ENCODE data around the gene ADAM10.

ADAM10 gene

DNA sequence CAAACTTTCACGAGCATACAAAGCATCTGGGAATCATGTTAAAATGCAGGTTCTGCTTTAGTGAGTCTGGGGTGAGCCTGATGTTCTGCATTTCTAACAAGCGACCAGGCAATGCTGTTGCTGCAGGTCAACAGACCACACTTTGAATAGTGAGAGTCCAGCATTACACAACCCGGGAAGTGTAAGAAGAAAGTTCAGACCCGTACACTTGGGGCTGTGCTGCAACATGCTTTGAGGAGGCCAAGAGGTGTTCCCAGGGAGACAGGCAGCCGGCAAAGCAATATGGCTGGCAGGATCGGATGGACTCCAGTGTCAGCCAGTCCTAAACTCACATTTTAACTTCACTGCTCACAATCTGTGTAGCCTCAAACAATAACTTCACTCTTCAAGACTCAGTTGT lies 183.5 kb downstream of the ADAM10 start:
- Mint-ChIP-seq H3K9me3 (peaks cover 4% of the 10 kb centered on the region), H3K4me3 (no peak overlapping the region), H3K4me1 (ENCODE audit: low read depth) (peaks cover 10% of the 10 kb centered on the region), H3K27ac (no peak overlapping the region), H3K36me3 (ENCODE audit: low read depth) (peaks cover 5% of the 10 kb centered on the region), H3K27me3 (ENCODE audit: low read depth) (no peaks in the 10 kb centered on the region)

DNA sequence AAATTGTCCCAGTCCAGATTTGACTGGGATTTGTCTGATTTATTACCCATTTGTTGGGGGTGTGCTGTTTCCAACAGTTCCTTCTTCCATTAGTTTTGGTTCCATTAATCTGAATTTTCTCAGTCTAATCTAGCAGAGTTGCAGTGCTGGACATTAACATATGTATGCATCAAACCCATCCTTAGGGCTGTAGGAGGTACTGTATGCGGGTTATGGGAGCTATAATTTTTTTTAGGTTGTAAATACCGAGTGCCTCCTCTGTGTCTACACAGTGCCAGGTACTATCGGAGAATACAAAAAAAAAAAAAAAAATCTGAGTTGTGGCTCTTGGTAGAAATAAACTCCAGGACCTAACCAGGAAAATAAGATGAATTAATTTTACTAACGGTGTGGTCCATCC lies 183.9 kb downstream of the ADAM10 start:
- Mint-ChIP-seq H3K27ac (no peak overlapping the region), H3K36me3 (ENCODE audit: low read depth) (peaks cover 5% of the 10 kb centered on the region), H3K4me1 (ENCODE audit: low read depth) (peaks cover 10% of the 10 kb centered on the region), H3K9me3 (peaks cover 4% of the 10 kb centered on the region), H3K27me3 (ENCODE audit: low read depth) (no peaks in the 10 kb centered on the region), H3K4me3 (no peak overlapping the region)

DNA sequence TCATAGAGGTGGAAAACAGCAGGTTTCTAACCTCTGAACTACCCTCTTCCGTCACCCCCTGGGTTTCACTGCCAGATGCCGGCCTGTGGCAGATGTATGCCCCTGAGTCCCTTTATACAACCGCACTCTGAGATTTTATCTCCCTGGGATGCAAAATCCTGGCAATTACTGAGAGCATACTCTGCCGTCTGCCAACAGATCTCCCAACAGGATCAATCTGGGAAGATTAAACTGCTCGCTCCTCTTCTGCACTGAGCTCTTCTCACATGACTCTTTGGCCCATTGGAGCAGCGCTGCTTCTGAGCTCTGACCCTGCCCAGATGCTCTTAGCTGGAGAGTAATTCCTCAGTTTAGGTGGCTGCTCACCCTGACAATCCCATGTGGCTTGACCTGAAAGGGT lies 184.5 kb downstream of the ADAM10 start:
- Mint-ChIP-seq H3K36me3 (ENCODE audit: low read depth) (peaks cover 5% of the 10 kb centered on the region), H3K4me1 (ENCODE audit: low read depth) (peaks cover 10% of the 10 kb centered on the region), H3K9me3 (peaks cover 4% of the 10 kb centered on the region), H3K27me3 (ENCODE audit: low read depth) (no peaks in the 10 kb centered on the region), H3K27ac (no peak overlapping the region), H3K4me3 (no peak overlapping the region)

DNA sequence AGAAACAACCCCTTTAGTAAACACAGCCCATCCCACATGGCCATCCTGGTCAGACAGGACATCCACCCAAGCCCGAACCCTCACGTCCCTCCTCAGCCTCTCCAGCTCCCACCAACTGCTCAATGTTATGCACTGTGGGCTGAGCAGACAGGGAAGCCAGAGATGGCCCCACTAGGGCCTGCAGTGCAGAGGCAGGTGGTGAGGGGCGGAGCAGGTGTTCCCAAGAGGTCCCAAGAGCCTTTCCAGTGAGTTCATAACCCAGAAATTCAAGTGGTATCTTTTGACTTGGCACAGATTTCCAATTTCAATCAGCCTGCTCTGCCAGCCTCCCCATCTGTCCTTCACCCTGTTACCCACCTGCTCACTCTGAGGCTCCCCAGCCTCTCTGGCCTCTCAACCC lies 187.4 kb downstream of the ADAM10 start:
- no peaks in the 10 kb centered on the region for H3K4me1 Mint-ChIP-seq (ENCODE audit: low read depth)
- no peaks in the 10 kb centered on the region for H3K27me3 Mint-ChIP-seq (ENCODE audit: low read depth)
- no peak overlapping the region for H3K27ac Mint-ChIP-seq
- H3K4me3 Mint-ChIP-seq: no peak overlapping the region
- H3K36me3 Mint-ChIP-seq (ENCODE audit: low read depth): peaks cover 2% of the 10 kb centered on the region
- no peaks in the 10 kb centered on the region for H3K9me3 Mint-ChIP-seq

DNA sequence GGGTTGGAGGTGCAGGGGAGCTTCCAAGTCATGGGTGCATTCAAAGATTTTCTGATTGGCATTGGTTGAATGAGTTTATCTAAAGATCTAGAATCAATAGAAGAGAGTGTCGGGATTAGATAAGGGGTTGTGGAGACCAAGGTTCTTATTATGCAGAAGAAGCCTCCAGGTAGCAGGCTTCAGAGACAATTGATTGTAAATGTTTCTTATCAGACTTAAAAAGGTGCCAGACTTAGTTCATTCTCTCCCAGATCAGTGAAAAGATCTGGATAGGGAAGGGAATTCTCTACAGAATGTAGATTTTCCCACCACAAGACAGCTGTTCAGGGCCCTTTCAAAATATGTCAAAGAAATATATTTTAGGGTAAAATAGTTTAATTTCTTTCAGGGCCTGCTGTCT lies 188.2 kb downstream of the ADAM10 start:
- Mint-ChIP-seq H3K4me3 (no peak overlapping the region), H3K27ac (no peak overlapping the region), H3K27me3 (ENCODE audit: low read depth) (no peaks in the 10 kb centered on the region), H3K9me3 (no peaks in the 10 kb centered on the region), H3K4me1 (ENCODE audit: low read depth) (no peaks in the 10 kb centered on the region), H3K36me3 (ENCODE audit: low read depth) (peaks cover 2% of the 10 kb centered on the region)

DNA sequence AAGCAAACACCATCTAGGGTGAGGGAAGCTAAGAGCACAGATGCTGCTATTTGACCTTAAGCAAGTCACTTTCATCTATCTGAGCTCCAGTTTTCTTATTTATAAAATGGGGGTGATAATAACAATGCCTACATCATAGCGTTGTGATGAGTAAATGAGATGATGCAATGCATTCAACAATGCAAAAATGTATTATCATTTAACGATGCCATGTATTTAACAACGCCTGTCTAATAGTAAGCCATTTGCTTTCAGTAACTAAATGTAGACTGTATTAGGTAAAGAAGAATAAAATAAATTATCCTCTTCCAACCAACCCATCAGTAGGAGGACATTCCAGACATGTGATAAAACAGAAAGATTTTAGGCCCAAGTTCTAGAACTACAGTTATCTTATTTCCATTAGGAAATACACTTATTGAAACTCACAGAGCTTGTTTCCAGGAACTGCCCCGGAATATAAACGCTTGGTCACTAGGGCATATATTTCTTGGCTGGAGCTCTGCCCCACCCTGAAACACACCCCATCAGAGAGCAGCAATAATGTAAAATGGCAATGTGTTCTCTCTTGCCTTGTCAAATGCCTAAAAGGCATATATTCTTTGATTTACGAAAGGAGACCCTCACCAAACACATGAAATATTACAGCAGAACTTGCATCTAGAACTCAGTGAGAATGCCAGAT lies 189.5 kb downstream of the ADAM10 start:
- Mint-ChIP-seq H3K27me3 (ENCODE audit: low read depth) (peaks cover 1% of the 10 kb centered on the region), H3K4me3 (no peak overlapping the region), H3K27ac (no peak overlapping the region), H3K9me3 (no peaks in the 10 kb centered on the region), H3K4me1 (ENCODE audit: low read depth) (no peaks in the 10 kb centered on the region), H3K36me3 (ENCODE audit: low read depth) (peaks cover 2% of the 10 kb centered on the region)

DNA sequence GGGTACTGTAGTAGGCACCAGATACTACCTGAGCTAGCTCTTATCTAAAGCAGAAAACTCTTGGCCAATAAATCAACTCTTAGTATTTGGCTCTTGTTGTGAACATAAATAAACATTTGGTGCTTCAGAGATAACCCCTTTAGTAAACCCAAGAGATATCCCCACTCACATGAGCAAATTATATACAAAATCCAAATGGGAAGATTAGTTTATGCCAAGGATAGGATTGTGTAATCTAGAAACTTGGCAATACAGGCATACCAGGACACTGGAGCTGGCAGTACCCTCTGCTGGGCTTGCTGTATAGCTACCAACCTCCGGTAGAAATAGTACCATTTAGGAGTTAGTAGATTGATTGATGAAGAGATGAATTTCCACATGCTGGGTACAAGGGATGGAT lies 190.7 kb downstream of the ADAM10 start:
- peaks cover 3% of the 10 kb centered on the region for H3K4me1 Mint-ChIP-seq (ENCODE audit: low read depth)
- H3K27me3 Mint-ChIP-seq (ENCODE audit: low read depth): peaks cover 5% of the 10 kb centered on the region
- no peak overlapping the region for H3K27ac Mint-ChIP-seq
- H3K4me3 Mint-ChIP-seq: no peak overlapping the region
- peaks cover 2% of the 10 kb centered on the region for H3K36me3 Mint-ChIP-seq (ENCODE audit: low read depth)
- H3K9me3 Mint-ChIP-seq: no peaks in the 10 kb centered on the region

DNA sequence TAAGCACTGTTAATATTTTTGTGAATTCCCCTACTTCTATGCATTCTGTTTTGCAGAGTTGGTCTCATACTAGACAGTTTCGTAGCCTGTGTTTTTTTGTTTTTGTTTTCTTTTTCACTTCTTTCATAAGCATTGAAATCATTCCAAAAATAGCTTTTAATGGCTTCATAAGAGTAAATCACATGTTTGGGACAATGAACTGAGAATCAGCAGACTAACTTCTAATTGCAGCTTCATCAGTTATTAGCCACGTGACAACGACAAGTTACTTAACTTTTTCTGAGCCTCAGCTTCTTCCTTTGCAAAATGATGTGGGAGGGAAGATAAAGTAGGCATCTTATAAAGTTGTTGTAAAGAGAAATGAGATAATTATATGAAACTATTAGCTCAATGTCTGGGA lies 193.0 kb downstream of the ADAM10 start:
- no peak overlapping the region for H3K4me3 Mint-ChIP-seq
- no peak overlapping the region for H3K27ac Mint-ChIP-seq
- H3K36me3 Mint-ChIP-seq (ENCODE audit: low read depth): peaks cover under 1% of the 10 kb centered on the region
- peaks cover 5% of the 10 kb centered on the region for H3K27me3 Mint-ChIP-seq (ENCODE audit: low read depth)
- H3K4me1 Mint-ChIP-seq (ENCODE audit: low read depth): peaks cover 17% of the 10 kb centered on the region
- H3K9me3 Mint-ChIP-seq: no peaks in the 10 kb centered on the region

DNA sequence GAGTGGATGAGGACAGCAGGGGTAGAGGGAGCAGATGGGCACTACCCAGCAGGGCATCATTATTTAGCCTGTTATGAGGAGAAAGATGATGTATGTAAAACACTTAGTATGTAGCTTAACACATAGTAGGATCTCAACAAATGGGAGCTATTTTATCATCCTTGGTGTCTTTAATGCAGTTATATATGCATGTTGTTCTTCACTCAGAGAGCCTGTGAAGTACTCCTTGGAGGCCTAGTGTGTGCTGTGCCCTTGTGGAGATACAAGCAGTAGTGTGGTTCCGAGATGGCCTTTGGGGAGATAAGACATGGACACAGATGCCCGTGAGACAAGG lies 193.5 kb downstream of the ADAM10 start:
- peaks cover 22% of the 10 kb centered on the region for H3K4me1 Mint-ChIP-seq (ENCODE audit: low read depth)
- peaks cover 5% of the 10 kb centered on the region for H3K36me3 Mint-ChIP-seq (ENCODE audit: low read depth)
- no peak overlapping the region for H3K4me3 Mint-ChIP-seq
- peaks cover 5% of the 10 kb centered on the region for H3K27me3 Mint-ChIP-seq (ENCODE audit: low read depth)
- no peak overlapping the region for H3K27ac Mint-ChIP-seq
- H3K9me3 Mint-ChIP-seq: no peaks in the 10 kb centered on the region

DNA sequence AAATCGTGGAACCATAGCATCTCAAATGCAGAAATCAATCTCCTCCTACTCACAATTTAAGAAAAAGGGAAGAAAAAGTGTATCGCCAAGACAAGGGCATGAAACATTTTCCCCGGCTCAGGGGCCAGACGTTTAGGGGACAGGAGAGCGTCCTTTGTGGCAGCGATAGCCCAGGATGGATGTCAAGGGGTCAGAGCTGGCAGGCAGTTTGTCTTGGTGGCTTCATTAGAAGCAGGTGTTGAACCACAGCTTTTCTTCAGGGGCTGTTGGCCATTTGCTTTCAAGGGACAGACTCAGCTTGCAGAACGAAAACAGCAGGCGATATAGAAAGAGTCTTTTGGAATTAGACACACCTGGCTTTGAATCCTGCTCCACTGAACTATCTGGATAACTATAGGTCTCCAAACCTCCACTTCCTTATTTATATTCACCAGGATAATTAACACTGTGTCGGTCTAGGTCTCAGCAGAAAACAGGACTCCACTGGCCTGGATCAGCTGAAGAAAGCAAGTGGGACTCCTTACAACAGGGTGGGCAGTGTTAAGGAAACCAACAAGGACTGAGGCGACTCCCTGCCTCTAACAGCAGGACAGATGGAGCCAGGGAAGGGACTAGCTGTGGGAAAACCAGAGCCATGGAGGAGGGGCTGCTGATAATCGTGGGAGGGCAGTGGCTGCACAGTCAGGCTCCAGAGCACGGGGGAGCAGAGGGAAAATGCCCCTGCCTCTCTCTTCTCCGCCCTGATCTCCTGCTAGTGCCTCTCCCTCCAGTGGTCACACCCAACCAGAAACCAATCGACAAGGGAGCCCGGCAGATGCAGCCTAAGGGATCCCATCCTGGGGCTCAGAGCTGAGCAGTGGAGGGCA lies 194.1 kb downstream of the ADAM10 start:
- peaks cover 28% of the 10 kb centered on the region for H3K4me1 Mint-ChIP-seq (ENCODE audit: low read depth)
- H3K9me3 Mint-ChIP-seq: no peaks in the 10 kb centered on the region
- H3K27ac Mint-ChIP-seq: no peak overlapping the region
- peaks cover 6% of the 10 kb centered on the region for H3K36me3 Mint-ChIP-seq (ENCODE audit: low read depth)
- H3K4me3 Mint-ChIP-seq: no peak overlapping the region
- peaks cover 5% of the 10 kb centered on the region for H3K27me3 Mint-ChIP-seq (ENCODE audit: low read depth)

DNA sequence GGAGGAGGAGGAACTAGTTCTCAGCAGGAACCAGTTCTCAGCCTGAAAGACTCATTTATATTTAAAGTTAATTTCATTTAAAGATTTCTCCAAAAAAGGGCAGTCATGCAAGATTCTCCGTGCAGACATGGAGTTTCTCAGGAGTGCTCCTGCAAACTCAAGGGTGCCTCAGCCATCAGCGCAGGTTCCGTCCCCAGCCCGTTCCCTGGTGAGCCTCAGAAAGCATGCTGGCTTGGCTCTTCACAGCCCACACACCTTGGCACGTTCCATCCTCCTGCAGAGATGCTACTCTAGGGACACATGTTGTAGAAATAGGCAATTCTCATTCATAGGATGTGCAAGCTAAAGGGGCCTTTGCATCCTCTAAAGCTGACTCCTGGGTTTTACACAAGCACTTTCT lies 194.7 kb downstream of the ADAM10 start:
- Mint-ChIP-seq H3K4me3 (no peak overlapping the region), H3K36me3 (ENCODE audit: low read depth) (peaks cover 11% of the 10 kb centered on the region), H3K27me3 (ENCODE audit: low read depth) (peaks cover 5% of the 10 kb centered on the region), H3K4me1 (ENCODE audit: low read depth) (peaks cover 35% of the 10 kb centered on the region), H3K27ac (no peak overlapping the region), H3K9me3 (no peaks in the 10 kb centered on the region)

DNA sequence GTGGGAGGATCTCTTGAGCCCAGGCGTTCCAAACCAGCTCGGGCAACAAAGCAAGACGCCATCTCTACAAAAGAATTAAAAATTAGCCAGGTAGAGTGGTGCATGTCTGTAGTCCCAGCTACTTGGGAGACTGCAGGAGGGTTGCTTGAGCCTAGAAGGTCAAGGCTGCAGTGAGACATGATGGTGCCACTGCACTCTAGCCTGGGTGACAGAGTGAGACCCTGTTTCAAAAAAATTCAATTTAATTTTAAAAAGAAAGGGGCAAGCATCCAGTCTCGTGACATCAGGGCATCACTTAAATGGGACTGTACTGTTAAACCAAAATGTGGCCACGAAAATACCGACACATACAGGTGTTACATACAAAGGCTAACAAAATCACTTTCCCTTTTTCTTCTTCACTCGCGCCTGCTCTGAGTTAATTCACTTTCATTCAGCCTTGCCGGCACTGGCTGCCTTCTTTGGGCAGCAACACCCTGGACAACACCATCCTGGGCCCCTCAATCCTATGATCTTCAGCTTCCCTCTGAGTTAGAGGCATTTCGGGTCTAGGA lies 196.1 kb downstream of the ADAM10 start:
- H3K27me3 Mint-ChIP-seq (ENCODE audit: low read depth): peaks cover 5% of the 10 kb centered on the region

DNA sequence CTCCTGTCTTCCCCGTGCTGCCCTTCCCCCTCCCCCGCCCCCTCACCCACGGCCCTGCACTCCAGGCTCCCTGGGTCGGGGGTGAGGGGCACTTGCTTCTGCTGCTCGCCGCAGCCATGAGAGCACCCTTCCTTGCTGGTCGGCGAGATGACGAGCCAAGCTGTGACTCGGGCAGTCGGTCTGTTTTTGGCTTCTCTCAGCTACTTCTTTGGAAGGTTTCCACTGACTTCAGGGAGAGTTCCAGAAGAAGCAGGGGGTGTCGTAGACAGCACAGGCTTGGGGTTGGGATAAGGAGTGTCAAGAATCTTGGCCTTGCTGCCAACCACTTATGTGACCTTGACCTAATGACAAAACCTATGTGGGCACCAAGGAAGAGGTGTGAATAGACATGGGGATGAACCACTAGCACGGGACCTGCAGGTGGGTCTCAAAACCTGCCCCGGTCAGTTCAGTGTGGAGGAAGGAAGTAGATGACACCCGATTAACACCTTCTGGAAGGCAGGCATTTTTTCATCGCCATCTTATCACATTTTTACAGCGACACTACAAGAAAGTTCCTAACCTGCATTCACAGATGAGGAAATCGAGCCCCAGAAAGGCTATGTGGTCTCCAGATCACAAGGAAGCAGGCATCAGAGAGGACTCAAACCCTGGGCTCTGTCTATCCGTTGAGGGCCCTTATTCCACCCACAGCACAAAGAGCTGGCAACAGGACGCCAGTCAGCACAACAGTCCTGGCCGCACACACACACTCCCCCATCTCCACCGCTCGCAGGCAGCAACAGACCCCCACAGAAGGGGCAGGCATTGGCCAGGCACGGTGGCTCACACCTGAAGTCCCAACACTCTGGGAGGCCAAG lies 196.8 kb downstream of the ADAM10 start:
- peaks cover 5% of the 10 kb centered on the region for H3K27me3 Mint-ChIP-seq (ENCODE audit: low read depth)
- H3K4me3 Mint-ChIP-seq: no peak overlapping the region

More for the DNA sequence above, 196.1 kb downstream of the ADAM10 start:
- no peak overlapping the region for H3K4me3 Mint-ChIP-seq
- H3K4me1 Mint-ChIP-seq (ENCODE audit: low read depth): peaks cover 39% of the 10 kb centered on the region
- H3K36me3 Mint-ChIP-seq (ENCODE audit: low read depth): peaks cover 11% of the 10 kb centered on the region
- H3K27ac Mint-ChIP-seq: no peak overlapping the region
- no peaks in the 10 kb centered on the region for H3K9me3 Mint-ChIP-seq

DNA sequence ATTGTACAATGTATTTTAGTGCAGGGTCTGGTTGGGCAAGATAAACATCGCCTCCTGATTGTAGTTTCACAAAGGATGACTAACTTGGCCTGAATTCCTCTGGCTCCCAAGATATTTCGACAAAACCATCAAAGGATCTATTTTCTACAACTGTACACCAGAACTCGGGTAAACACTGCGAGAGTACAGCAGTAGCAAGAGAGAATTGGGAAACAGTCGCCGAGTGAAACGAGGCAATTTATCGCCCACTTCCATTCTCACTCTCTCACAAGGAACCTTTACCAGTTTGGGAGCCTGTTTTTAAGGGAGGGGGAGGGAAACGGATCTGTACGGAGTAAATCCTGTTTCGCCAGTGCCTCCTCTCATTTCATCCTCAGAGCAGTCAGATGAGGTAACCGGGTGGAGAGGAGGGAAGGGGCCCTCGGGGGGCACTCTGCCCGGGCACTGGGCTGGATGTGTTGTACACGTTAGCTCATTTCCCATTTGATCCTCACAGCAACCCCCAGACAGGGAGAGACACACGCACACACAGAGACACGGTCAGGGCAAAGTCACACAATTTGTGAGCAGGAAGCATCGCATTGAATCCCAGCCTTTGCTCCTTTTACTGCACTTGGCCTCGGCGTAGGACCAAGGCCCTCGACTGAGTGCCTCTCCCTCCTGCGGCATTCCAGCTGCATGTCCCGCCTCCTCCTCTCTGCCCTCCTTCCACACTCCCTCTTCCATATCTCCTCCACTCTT lies 197.6 kb downstream of the ADAM10 start:
- Mint-ChIP-seq H3K27ac (peak overlapping the region; percentile 77), H3K4me1 (ENCODE audit: low read depth) (peaks cover 40% of the 10 kb centered on the region), H3K36me3 (ENCODE audit: low read depth) (peaks cover 11% of the 10 kb centered on the region), H3K4me3 (no peak overlapping the region), H3K9me3 (no peaks in the 10 kb centered on the region), H3K27me3 (ENCODE audit: low read depth) (peaks cover 5% of the 10 kb centered on the region)

More for the DNA sequence above, 196.8 kb downstream of the ADAM10 start:
- peaks cover 11% of the 10 kb centered on the region for H3K36me3 Mint-ChIP-seq (ENCODE audit: low read depth)
- H3K4me1 Mint-ChIP-seq (ENCODE audit: low read depth): peaks cover 39% of the 10 kb centered on the region
- no peak overlapping the region for H3K27ac Mint-ChIP-seq
- no peaks in the 10 kb centered on the region for H3K9me3 Mint-ChIP-seq

Data from T-helper 1 cell treated with Interleukin-12 subunit alpha and Interleukin-12 subunit beta and Interleukin-4 antibody, amounts not matched to agents 30 μg/mL and 1 μg/mL, for 36 hours (primary cell).